HG03432 (cell line): ENCODE measurements around the gene KPNB1.
A peak's percentile ranks its signal among the peaks of the same experiment; 100 is the strongest.

Source experiments
- ATAC-seq: cut with Tn5 transposase; IDR thresholded peaks from one replicate; pipeline ENCODE4 v1.9.1; 2021; ENCODE audit warnings: mild to moderate bottlenecking, moderate library complexity; ENCODE audit not compliant: unreplicated experiment

KPNB1 gene

GRCh38 chr17:47728214-47728877 is 78.6 kb downstream of the KPNB1 start:
- ATAC-seq: no peak

- ATAC-seq: no peak
Measured at GRCh38 chr17:47729476-47729875, 79.8 kb downstream of the KPNB1 start.

- no peak for ATAC-seq
Measured at GRCh38 chr17:47730681-47731080, 81.0 kb downstream of the KPNB1 start.

GRCh38 chr17:47731396-47731795 is 81.7 kb downstream of the KPNB1 start:
- ATAC-seq: no peak

- ATAC-seq: no peak
Measured at GRCh38 chr17:47732399-47733046, 82.8 kb downstream of the KPNB1 start.

GRCh38 chr17:47733047-47733673 is 83.4 kb downstream of the KPNB1 start, which contains the start of gene TBX21:
TBX21 (plus strand) TSS chr17:47733236; CDS start chr17:47733455, 219 bp downstream.
- ATAC-seq: peak; percentile 58

GRCh38 chr17:47733674-47734410 is 84.1 kb downstream of the KPNB1 start:
- ATAC-seq: peak; percentile 28

- no peak for ATAC-seq
Measured at GRCh38 chr17:47735139-47735464, 85.4 kb downstream of the KPNB1 start.
